ENCODE data around the gene WSB2. TPM values are rescaled to one million over a fixed set of nuclear protein-coding genes. Genes with fewer than 3 reads are reported as not detected.
"Not testable (repeated sequence)": the region's sequence is repeated elsewhere in the genome, so short reads cannot be mapped to it uniquely, and the experiment has no call there.

Gene WSB2
- total RNA-seq, 1 donor from 2014 or later, result 125 TPM

- no peak for FAIRE-seq
- Histone ChIP-seq H3K27me3 (ENCODE audit: control insufficient read depth, insufficient read depth, low read length) (no peaks in the 10 kb centered on the region), H3K36me3 (ENCODE audit: control insufficient read depth, insufficient read depth, low read length) (peaks cover 12% of the 10 kb centered on the region), H3K4me3 (ENCODE audit: low read depth, low read length) (no peak overlapping the region)
- DNase-seq (ENCODE audit: low read depth), result no peak
- TF ChIP-seq, protein P1, sequence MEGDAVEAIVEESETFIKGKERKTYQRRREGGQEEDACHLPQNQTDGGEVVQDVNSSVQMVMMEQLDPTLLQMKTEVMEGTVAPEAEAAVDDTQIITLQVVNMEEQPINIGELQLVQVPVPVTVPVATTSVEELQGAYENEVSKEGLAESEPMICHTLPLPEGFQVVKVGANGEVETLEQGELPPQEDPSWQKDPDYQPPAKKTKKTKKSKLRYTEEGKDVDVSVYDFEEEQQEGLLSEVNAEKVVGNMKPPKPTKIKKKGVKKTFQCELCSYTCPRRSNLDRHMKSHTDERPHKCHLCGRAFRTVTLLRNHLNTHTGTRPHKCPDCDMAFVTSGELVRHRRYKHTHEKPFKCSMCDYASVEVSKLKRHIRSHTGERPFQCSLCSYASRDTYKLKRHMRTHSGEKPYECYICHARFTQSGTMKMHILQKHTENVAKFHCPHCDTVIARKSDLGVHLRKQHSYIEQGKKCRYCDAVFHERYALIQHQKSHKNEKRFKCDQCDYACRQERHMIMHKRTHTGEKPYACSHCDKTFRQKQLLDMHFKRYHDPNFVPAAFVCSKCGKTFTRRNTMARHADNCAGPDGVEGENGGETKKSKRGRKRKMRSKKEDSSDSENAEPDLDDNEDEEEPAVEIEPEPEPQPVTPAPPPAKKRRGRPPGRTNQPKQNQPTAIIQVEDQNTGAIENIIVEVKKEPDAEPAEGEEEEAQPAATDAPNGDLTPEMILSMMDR (IDR thresholded peaks at IDR 0.05; ENCODE audit: insufficient read depth, low read length, severe bottlenecking), result no peak
Measured at GRCh38 chr12:118029166-118029565, 31.8 kb downstream of the WSB2 start.

GRCh38 chr12:118025168-118025567 lies 35.8 kb downstream of the WSB2 start:
- Histone ChIP-seq H3K27me3 (ENCODE audit: control insufficient read depth, insufficient read depth, low read length) (no peaks in the 10 kb centered on the region), H3K36me3 (ENCODE audit: control insufficient read depth, insufficient read depth, low read length) (peaks cover 4% of the 10 kb centered on the region), H3K4me3 (ENCODE audit: low read depth, low read length) (no peak overlapping the region)
- FAIRE-seq (no peak), DNase-seq (ENCODE audit: low read depth) (no peak)
- TF ChIP-seq, protein P1 (IDR thresholded peaks at IDR 0.05; ENCODE audit: insufficient read depth, low read length, severe bottlenecking), result no peak

DNA sequence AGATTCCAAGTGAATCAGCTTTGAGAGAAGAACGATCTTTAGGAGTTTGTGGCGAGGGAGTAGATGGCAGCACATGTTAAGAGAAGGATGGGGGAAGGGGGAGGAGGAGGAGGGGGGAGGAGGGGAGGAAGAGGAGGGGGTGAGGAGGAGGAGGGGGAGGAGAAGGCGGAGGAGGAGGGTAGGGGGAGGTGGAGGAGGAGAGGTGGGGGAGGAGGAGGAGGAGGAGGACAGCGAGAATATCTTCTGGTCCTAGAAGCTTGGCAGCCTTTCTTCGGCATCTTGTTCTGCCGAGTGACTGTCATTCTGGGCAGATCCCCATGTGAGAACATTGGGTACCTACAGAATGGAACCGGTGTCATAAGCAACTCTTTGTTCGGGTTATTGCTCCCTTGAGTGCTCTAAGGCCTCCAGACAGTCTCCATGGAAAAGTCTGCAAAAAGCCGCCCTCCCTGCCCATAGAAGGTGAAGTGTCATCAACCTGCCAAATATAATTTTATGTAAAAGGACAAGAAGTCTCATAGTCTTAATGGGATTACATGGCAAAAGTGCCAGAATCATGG lies 37.6 kb downstream of the WSB2 start:
- H3K27me3 ChIP-seq (ENCODE audit: control insufficient read depth, insufficient read depth, low read length), result no peaks in the 10 kb centered on the region
- no peak for FAIRE-seq
- H3K36me3 ChIP-seq (ENCODE audit: control insufficient read depth, insufficient read depth, low read length), result peaks cover 5% of the 10 kb centered on the region
- DNase-seq (ENCODE audit: low read depth), result no peak
- TF ChIP-seq, protein P1 (IDR thresholded peaks at IDR 0.05; ENCODE audit: insufficient read depth, low read length, severe bottlenecking), result no peak
- no peak overlapping the region for H3K4me3 ChIP-seq (ENCODE audit: low read depth, low read length)

DNA sequence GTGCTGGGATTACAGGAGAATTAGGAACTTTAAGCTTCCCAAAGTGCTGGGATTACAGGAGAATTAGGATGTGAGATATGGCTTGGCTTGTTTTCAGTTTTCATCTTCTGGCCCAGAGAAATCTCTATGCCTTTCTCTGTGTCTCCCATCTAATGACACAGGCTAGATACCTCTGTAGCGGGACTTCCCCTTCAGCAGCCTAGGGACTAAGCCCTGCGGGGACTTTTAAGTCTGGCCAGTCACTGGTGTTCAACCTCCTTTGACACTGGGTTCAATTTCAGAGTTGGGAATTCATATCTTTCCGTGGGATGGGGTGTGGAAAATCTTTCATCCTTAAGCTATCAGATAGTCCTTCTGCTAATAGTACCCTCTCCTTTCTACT lies 38.3 kb downstream of the WSB2 start:
- FAIRE-seq (no peak), DNase-seq (ENCODE audit: low read depth) (no peak)
- H3K4me3 ChIP-seq (ENCODE audit: low read depth, low read length), result no peak overlapping the region
- TF ChIP-seq, protein P1 (IDR thresholded peaks at IDR 0.05; ENCODE audit: insufficient read depth, low read length, severe bottlenecking), result no peak
- no peaks in the 10 kb centered on the region for H3K27me3 ChIP-seq (ENCODE audit: control insufficient read depth, insufficient read depth, low read length)
- peaks cover 5% of the 10 kb centered on the region for H3K36me3 ChIP-seq (ENCODE audit: control insufficient read depth, insufficient read depth, low read length)

DNA sequence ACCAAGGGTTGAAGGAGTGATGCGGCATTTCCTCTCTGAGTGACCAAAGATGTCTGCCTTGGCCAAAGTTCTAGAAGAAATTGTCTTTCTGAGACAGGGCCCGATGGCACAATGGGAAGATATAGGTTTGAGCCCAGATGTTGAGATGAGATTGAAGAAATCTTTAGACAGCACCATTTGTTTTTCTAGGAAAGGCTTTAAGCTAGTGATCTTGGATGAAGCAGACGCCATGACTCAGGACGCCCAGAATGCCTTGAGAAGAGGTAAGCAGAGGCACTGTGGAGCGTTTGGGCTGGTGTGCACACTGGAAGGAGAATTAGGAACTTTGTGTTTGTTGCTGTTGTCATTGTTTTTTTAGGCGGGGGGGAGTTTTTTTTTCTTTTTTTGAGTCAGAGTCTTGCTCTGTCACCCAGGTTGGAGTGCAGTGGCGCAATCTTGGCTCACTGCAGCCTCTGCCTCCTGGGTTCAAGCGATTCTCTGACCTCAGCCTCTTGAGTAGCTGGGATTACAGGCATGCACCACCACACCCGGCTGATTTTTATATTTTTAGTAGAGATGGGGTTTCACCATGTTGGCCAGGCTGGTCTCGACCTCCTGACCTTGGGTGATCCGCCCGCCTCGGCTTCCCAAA lies 38.8 kb downstream of the WSB2 start:
- not testable (repeated sequence) for H3K4me3 ChIP-seq (ENCODE audit: low read depth, low read length); FAIRE-seq; H3K27me3 ChIP-seq (ENCODE audit: control insufficient read depth, insufficient read depth, low read length); H3K36me3 ChIP-seq (ENCODE audit: control insufficient read depth, insufficient read depth, low read length); DNase-seq (ENCODE audit: low read depth)

- no peak for DNase-seq (ENCODE audit: low read depth)
- no peak for FAIRE-seq
- H3K36me3 ChIP-seq (ENCODE audit: control insufficient read depth, insufficient read depth, low read length), result peaks cover 3% of the 10 kb centered on the region
- TF ChIP-seq, protein P1 (IDR thresholded peaks at IDR 0.05; ENCODE audit: insufficient read depth, low read length, severe bottlenecking), result no peak
- no peaks in the 10 kb centered on the region for H3K27me3 ChIP-seq (ENCODE audit: control insufficient read depth, insufficient read depth, low read length)
- H3K4me3 ChIP-seq (ENCODE audit: low read depth, low read length), result no peak overlapping the region
Measured at GRCh38 chr12:118020036-118020435, 40.9 kb downstream of the WSB2 start.

Data from bronchial epithelial cell (primary cell).